NCI-H510A treated with DMSO at 0.1 percent for 48 hours (cell line): ENCODE results near the gene GULP1.
"Not testable (repeated sequence)": the region's sequence is repeated elsewhere in the genome, so short reads cannot be mapped to it uniquely, and the experiment has no call there.

Experiments used
- DNase-seq: peaks from one replicate; lab custom pipeline; 2025; lab: John Stamatoyannopoulos, UW

Gene GULP1

GRCh38 chr2:188604579-188604978, 312.9 kb downstream of the GULP1 start:
- no peak for DNase-seq

DNA sequence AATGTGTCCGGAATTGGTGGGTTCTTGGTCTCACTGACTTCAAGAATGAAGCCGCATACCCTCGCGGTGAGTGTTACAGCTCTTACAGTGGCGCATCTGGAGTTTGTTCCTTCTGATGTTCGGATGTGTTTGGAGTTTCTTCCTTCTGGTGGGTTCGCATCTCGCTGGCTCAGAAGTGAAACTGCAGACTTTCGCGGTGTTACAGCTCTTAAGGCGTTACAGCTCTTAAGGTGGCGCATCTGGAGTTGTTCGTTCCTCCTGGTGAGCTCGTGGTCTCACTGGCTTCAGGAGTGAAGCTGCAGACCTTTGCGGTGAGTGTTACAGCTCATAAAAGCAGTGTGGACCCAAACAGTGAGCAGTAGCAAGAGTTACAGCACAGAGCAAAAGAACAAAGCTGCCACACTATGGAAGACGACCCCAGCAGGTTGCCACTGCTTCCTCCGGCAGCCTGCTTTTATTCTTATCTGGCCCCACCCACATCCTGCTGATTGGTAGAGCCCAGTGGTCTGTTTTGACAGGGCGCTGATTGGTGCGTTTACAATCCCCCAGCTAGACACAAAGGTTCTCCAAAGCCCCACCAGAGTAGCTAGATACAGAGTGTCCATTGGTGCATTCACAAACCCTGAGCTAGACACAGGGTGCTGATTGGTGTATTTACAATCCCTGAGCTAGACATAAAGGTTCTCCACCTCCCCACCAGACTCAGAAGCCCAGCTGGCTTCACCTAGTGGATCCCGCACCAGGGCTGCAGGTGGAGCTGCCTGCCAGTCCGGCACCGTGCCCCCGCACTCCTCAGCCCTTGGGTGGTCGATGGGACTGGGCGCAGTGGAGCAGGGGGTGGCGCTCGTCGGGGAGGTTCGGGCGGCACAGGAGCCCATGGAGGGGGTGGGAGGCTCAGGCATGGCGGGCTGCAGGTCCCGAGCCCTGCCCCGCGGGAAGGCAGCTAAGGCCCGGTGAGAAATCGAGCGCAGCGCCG, 314.2 kb downstream of the GULP1 start:
- DNase-seq: not testable (repeated sequence)

DNA sequence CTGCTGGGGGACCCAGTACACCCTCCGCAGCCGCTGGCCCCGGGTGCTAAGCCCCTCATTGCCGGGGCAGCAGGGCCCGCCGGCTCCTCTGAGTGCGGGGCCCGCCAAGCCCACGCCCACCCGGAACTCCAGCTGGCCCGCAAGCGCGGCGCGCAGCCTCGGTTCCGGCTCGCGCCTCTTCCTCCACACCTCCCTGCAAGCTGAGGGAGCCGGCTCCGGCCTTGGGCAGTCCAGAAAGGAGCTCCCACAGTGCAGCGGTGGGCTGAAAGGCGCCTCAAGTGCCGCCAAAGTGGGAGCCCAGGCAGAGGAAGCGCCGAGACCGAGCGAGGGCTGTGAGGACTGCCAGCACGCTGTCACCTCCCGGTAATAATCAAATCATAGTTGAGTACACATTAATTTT, 314.9 kb downstream of the GULP1 start:
- DNase-seq: not testable (repeated sequence)

GRCh38 chr2:188607501-188607900, 315.8 kb downstream of the GULP1 start:
- no peak for DNase-seq

DNA sequence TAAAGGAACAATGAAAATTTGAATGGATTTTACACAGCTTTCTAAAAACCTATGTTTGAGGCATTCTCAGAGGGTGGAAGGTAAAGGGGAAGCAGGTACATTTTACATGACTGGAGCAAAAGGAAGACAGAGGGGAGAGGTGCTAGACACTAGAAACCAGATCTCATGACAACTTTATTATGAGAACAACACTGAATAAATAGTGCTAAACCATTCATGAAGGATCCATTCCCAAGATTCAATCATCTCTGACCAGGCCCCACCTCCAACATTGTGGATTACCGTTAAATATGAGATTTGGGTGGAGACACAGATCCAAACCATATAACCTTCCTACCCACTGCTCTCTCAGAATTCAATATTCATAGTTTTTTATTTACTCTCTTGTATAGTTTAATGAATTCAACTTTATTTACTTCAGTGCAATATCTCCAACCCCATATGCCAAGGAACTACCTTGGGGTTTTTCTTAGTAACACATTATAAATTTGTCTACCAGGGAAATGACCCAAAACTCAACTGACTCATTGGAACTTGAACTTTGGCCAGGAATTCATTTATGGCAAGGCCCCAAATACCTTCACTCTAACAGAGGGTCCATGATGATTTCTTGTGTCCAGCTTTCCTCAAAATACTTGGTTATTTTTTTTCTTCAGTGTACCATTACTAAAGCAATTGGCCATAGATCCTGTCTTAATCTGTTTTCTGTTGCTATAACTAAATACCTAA, 317.8 kb downstream of the GULP1 start:
- DNase-seq: no peak

GRCh38 chr2:188610050-188610444, 318.4 kb downstream of the GULP1 start:
- no peak for DNase-seq

DNA sequence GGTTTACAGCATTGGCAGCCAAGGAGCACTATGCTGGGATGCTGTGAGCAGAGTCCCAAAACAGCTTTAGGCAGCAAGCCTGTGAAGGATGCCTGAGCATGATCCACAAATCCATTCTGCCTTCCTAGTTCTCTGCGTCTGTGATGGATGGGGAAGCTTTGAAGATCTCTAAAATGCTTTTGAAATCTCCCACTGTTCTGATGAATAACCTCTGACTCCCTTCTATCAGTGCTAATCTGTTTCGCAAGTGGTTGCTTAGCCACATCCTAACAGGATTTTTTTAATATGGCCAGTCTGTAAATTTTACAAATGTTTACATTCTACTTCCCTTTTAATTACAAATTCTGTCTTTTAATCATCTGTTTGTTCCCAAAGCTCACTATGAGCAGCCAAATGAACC, 319.2 kb downstream of the GULP1 start:
- DNase-seq: no peak

- no peak for DNase-seq
Observed at GRCh38 chr2:188619146-188619545, 327.5 kb downstream of the GULP1 start.

GRCh38 chr2:188620916-188621315, 329.2 kb downstream of the GULP1 start:
- no peak for DNase-seq

DNA sequence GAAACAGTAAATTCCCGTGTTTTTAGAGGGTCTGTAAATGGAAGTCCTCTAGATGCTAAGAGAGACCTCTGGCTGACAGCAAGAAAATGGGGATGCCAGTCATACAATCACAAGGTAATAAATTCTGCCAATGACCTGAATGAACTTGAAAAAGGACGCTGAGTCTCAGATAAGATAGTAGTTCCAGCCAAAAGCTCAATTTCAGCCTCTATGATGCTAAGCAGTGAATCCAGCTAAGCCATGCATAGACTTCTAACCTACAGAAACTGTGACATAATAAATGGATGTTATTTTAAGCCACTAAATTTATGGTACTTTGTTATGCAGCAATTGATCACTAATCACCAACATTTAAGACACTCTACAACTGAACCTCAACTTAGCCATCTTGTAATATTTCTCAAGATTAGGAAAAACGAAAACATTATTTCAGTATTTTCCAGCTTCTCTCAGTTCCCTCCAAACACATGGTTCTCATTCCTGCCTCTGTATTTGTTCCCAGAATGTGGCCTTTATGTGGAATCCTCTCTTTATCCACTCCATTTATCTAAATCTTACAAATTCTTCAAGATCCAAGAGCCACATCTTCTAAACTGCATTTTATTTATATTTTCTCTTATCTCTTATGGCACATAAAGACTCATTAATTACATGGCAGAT, 331.1 kb downstream of the GULP1 start:
- DNase-seq: no peak

GRCh38 chr2:188623995-188624643, 332.4 kb downstream of the GULP1 start:
- DNase-seq: peak; percentile 85

DNA sequence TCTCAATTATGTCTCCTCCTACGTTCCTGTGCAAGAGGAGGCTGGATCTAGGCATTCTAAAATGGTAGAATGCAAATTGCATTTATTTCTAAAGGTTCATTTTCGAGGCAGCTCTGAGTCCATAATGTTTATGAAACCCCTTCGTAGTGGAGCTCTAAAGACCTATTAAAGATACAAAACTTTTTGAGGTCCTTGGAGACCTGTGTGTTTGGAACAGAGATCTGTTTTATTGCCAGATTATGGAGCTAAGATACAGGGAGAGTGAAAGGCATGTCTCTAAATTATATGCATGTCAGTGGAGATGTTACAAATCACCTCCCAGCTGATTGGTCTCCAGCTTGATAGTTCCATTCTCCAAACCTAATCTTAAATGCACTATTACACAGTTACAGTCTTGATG, 335.8 kb downstream of the GULP1 start:
- DNase-seq: no peak

- no peak for DNase-seq
Observed at GRCh38 chr2:188628989-188629752, 337.5 kb downstream of the GULP1 start.

- no peak for DNase-seq
Observed at GRCh38 chr2:188629753-188630527, 338.3 kb downstream of the GULP1 start.

GRCh38 chr2:188631037-188631809, 339.5 kb downstream of the GULP1 start:
- no peak for DNase-seq

- DNase-seq: no peak
Observed at GRCh38 chr2:188634656-188635055, 343.0 kb downstream of the GULP1 start.
